Mesodermal cell (in vitro differentiated cells): ENCODE measurements around the gene GRPEL1.
"Not testable (repeated sequence)": the region's sequence is repeated elsewhere in the genome, so short reads cannot be mapped to it uniquely, and the experiment has no call there.

ENCODE experiments used
- H3K27ac ChIP-seq: 2 replicates; pipeline ENCODE4 v1.7.0; 2013; ENCODE audit warnings: mild to moderate bottlenecking, low read depth, low read length, moderate library complexity; ENCODE audit not compliant: severe bottlenecking
- H3K36me3 ChIP-seq: 2 replicates; pipeline ENCODE4 v1.7.1; 2013; ENCODE audit warnings: mild to moderate bottlenecking, low read length, moderate library complexity; ENCODE audit not compliant: control insufficient read depth, insufficient read depth
- H3K4me1 ChIP-seq: one replicate; pipeline ENCODE4 v1.7.1; 2013; ENCODE audit warnings: mild to moderate bottlenecking, low read length; ENCODE audit not compliant: insufficient read depth, control insufficient read depth, poor library complexity, severe bottlenecking
- H3K4me3 ChIP-seq: 2 replicates; pipeline ENCODE4 v1.7.0; 2013; ENCODE audit warnings: low read length, control low read depth, mild to moderate bottlenecking; ENCODE audit not compliant: insufficient read depth, poor library complexity, severe bottlenecking; ENCODE audit errors: extremely low read depth
- H3K9me3 ChIP-seq: 2 replicates; pipeline ENCODE4 v1.7.1; 2013; ENCODE audit warnings: mild to moderate bottlenecking, low read length, moderate library complexity; ENCODE audit not compliant: control insufficient read depth
- WGBS, 2 experiments: methylation state at CpG; one replicate each; pipeline ENCODE4 v1.1.5; 2013; ENCODE audit warnings: missing lambda C conversion rate in 2 of 2; ENCODE audit not compliant: insufficient coverage in 2 of 2; 5-methylcytosine and 5-hydroxymethylcytosine counted together

Gene GRPEL1

DNA sequence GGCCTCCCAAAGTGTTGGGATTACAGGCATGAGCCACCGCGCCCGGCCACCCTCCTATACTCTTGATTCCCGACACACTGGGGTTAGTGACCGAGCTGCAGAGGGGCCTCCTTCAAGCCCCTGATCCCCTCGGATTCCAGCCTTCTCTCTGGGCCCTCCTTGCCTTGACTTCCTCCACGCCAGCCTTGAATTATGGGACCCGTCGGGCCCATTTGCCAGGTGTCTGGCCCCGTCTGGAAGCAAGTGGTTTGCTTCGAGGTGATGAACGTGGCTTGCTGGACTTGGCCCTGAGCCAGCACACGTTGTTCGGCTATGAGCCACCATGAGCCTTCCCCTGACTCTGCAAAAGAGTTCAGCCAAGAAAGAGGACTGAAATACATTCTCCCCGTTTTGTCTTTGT is 37.4 kb upstream of the GRPEL1 start:
- Histone ChIP-seq H3K4me1 (no peaks in the 10 kb centered on the region), H3K4me3 (no peak overlapping the region), H3K9me3 (no peaks in the 10 kb centered on the region), H3K36me3 (no peaks in the 10 kb centered on the region), H3K27ac (no peak overlapping the region)
- WGBS, 2 experiments: 92 to 95% methylated on average over 14 to 15 of the region's 15 CpGs

DNA sequence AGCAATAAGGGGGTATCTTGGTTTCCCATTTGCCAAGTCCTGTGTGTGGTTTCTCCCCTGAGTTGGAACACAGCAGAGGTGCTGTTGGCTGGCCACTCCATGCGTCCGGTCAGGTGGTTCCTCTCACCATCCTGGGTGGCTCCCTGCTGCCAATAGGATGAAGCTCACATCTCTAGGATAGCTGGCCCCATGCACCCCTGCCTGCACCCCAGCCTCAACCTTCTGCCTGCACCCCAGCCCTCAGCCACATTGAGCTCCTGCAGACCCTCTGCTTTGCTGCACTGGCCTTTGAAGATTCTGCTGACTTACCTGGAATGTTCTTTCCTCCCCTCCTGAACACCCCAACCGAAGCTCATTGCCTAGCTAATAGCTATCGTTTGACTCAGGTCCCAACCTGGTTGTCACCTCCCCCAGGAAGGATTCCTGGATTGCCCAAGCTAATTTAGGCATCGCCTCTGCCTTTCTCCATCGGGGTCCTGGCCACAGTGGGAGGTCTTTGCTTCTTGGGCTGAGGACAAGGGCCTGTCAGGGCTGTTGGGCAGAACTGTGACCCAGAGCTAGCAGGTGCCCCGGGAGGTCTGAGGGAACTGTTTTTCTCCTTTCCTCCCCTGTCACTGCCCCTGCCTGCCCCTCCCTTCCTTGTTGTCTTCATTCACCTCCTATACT is 36.6 kb upstream of the GRPEL1 start:
- 77 to 87% methylated on average over 6 to 7 of the region's 7 CpGs for WGBS, 2 experiments
- Histone ChIP-seq H3K27ac (no peak overlapping the region), H3K36me3 (no peaks in the 10 kb centered on the region), H3K9me3 (no peaks in the 10 kb centered on the region), H3K4me1 (no peaks in the 10 kb centered on the region), H3K4me3 (no peak overlapping the region)

DNA sequence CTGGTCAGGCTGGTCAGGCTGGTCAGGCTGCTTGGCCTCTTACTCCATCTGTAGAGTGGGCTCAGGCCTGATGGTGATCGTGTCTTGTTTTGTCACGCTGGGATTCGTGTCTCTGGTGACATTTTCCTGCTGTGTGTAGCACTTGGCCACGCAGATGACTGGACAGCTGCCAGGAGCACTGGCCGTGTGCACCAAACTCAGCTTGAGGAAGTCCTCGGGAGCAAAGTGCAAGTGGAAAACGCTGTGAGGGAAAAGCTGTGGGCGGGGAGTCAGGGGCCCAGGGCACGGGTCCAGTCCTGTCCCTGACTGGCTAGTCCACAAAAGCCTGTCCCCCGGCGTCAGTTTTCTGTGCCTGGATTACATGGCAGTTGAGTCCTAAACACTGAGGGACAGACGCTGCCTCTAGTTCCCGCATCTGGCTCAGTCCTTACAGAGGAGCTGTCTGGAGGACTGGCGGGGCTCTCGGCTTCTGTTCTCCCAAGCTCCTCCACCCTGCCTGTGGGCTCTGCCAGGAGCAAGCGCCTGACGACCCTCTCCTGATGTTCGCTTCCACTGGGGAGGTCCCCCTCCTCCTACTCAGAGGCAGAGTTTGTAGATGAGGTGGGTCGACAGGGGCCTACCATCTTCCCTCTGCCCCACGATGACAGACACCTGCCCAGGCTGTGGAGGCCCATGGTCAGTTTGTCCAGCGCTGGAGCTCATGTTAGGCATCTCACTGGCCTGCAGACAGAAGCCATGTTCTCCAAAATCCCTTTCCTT is 35.9 kb upstream of the GRPEL1 start:
- Histone ChIP-seq H3K36me3 (no peaks in the 10 kb centered on the region), H3K4me1 (no peaks in the 10 kb centered on the region), H3K4me3 (peak overlapping the region; percentile 55), H3K9me3 (no peaks in the 10 kb centered on the region), H3K27ac (no peak overlapping the region)
- WGBS, 2 experiments: 69 to 71% methylated on average over 16 to 17 of the region's 21 CpGs

DNA sequence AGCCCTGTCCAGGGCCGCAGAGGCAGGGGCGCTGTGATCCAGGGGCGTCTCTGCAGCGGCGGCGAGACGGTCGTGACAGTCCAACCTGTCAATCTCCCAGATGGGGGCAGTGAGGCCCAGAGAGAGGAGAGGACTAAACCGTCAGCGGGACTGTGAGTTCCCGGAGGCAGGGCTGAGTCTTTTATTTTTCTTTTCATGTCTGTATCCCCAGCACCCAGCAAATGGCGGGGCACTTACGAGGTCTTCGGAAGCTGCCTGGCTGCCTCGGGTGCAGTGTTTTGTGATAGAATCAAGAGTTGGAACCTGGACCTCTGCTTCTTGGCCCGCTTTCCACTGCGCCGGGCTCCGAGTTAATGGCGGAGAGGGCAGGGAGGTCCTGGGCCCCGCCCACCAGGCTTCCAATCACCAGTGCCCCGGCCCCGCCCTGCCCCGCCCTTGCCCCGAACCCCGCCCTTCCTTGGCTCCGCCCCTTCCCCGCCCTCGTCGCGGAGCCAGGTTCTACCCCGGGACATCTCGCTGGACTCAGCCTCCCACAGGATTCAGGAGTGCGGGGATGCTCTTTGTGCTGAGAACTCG is 35.3 kb upstream of the GRPEL1 start:
- H3K27ac ChIP-seq: no peak overlapping the region
- H3K4me1 ChIP-seq: no peaks in the 10 kb centered on the region
- WGBS, 2 experiments: 2 to 3% methylated on average over 26 of the region's 35 CpGs
- no peaks in the 10 kb centered on the region for H3K9me3 ChIP-seq
- H3K4me3 ChIP-seq: peak overlapping the region; percentile 55
- H3K36me3 ChIP-seq: no peaks in the 10 kb centered on the region

DNA sequence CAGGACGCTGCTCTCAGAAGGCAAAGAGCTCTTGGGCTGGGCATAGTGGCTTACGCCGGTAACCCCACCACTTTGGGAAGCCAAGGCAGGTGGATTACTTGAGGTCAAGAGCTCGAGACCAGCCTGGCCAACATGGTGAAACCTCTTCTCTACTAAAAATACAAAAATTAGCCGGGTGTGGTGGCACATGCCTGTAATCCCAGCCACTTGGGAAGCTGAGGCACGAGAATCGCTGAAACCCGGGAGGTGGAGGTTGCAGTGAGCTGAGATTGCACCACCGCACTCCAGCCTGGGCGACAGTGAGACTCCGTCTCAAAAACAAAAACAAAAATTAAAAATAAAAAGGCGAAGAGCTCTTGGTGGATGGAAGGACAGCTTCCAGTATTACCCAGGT is 34.6 kb upstream of the GRPEL1 start:
- not testable (repeated sequence) for H3K36me3 ChIP-seq, H3K27ac ChIP-seq, H3K4me1 ChIP-seq, H3K9me3 ChIP-seq
- peak overlapping the region; percentile 55 for H3K4me3 ChIP-seq
- WGBS, 2 experiments: 75 to 86% methylated on average over 9 of the region's 12 CpGs

DNA sequence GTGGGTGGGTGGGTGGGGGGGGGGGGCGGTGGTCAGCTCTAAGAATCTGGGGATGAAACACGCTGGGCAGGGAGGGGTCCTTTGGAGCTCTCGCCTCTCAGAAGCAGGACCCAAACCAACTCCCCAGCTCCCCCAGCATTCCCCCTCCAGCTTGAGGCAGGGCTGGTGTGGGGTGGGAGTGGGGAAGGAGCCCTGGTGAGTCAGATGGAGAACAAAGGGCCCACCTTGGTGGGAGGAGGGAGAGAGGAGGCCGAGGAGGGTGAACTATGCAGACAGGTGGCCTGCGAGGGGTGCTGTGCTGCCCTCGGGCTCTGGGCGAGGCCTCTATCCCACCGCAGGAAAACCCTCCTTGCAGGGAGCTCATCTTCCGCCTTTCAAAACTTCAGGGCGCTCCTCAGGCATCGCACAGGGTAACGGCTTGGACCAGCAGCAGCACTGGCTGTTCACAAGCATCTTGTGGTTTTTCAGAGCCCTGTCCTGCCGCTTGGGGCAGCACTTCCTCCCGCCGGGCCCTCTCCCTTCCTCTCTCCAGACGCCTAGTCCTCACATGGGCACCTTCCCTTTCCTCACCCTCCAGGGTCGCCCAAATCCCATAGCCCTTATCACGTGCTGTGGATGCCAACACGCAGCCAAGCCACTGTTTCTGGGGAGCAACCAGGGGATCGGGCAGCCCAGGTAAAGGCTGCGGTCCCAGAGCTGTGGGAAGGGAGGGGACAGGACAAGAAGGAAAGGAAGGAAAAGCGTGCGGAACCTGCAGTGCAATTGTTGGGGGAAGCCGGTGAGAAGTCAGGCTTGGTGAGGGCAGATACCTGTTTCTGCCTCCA is 34.0 kb upstream of the GRPEL1 start:
- H3K27ac ChIP-seq: no peak overlapping the region
- H3K4me3 ChIP-seq: no peak overlapping the region

DNA sequence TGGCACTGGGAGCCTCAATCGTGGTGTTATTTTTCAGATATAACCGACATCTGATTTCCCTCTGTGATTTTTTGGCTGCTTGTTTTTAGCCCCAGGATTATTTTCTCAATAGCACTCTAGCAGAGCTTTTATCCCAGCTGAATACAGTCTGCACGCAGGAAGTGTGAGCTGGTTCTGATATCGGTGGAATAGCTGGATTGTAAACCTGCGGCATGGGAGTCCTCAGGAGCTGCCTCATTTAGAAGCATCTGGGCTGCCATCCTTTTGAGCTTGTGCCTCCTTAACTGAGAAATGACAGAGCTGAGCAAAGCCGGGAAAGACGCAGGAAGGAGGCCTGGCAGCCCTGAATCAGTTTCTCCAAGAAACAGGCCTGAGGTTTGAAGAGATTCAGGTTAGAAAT is 28.4 kb upstream of the GRPEL1 start:
- Histone ChIP-seq H3K36me3 (no peaks in the 10 kb centered on the region), H3K27ac (no peak overlapping the region), H3K9me3 (no peaks in the 10 kb centered on the region), H3K4me3 (no peak overlapping the region), H3K4me1 (no peaks in the 10 kb centered on the region)
- WGBS, 2 experiments: 83 to 96% methylated on average over 7 of the region's 7 CpGs

More for the DNA sequence above, 34.0 kb upstream of the GRPEL1 start:
- no peaks in the 10 kb centered on the region for H3K9me3 ChIP-seq
- no peaks in the 10 kb centered on the region for H3K36me3 ChIP-seq
- 23 to 24% methylated on average over 14 to 20 of the region's 24 CpGs for WGBS, 2 experiments
- H3K4me1 ChIP-seq: no peaks in the 10 kb centered on the region

DNA sequence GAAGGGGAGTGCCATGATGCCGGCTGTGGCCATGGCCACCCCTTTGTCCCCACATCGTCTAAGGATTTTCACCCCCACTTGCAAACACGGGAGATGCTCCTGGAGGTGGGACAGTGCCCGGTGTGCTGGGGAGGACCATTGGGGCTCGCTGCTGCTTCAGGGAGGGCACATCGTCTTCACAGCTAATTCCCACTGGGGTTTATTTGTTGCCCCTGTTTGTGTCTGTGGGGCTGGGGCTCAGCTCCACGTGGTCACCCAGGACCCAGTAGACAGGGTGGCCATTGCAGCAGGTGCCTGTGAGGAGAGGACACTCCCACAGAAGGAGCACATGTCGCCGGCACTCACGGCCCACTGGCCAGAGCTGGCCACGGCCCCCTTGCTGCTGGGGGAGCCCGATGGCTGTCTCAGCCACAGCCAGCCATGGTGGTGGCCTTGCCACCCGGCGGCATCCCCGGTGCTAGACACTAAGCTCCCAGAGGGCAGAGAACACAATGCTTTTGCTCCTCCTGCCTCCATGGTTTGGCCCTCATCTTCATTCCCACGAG is 27.8 kb upstream of the GRPEL1 start:
- H3K4me1 ChIP-seq: no peaks in the 10 kb centered on the region
- no peak overlapping the region for H3K4me3 ChIP-seq
- H3K27ac ChIP-seq: no peak overlapping the region
- 86 to 88% methylated on average over 12 to 16 of the region's 16 CpGs for WGBS, 2 experiments
- no peaks in the 10 kb centered on the region for H3K9me3 ChIP-seq
- H3K36me3 ChIP-seq: no peaks in the 10 kb centered on the region

DNA sequence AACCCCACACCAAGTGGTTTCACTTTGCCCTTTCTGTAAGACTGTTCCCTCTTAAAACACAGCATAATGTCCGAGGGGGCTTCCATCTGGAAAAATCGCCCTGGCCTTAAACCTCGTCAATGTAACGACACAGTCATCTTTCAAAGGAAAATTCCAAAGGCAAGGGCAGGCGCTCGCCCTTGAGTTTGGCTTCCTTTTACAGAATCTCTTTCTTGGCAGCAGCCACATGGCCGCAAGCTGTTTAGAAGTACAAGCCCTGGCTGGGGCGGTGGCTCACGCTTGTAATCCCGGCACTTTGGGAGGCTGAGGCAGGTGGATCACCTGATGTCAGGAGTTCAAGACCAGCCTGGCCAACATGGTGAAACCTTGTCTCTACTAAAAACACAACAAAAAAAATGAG is 27.1 kb upstream of the GRPEL1 start:
- H3K4me3 ChIP-seq: no peak overlapping the region

DNA sequence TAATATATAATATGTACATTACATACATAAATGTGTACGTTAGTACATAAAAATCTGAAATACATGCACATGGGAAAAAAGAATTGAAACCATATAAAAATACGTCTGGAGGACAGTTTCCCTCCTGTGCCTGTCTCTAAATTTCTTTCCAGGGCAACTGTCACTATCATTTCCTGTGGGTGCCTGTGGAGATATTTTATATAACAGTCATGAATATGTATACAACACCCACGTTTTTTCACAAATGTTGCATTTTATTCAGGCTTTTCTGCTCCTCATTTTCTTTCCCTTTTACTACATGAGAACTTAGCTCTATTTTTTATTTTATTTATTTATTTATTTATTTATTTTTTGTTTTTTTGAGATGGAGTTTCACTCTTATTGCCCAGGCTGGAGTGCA is 24.2 kb upstream of the GRPEL1 start:
- H3K36me3 ChIP-seq: no peaks in the 10 kb centered on the region
- H3K9me3 ChIP-seq: no peaks in the 10 kb centered on the region
- H3K27ac ChIP-seq: no peak overlapping the region
- no peak overlapping the region for H3K4me3 ChIP-seq
- no peaks in the 10 kb centered on the region for H3K4me1 ChIP-seq
- 60% methylated on average over 1 of the region's 3 CpGs; no CpG with 5 or more reads in 1 of the 2 experiments for WGBS, 2 experiments

More for the DNA sequence above, 27.1 kb upstream of the GRPEL1 start:
- no peak overlapping the region for H3K27ac ChIP-seq
- no peaks in the 10 kb centered on the region for H3K9me3 ChIP-seq
- no peaks in the 10 kb centered on the region for H3K4me1 ChIP-seq
- WGBS, 2 experiments: 88 to 93% methylated on average over 10 of the region's 10 CpGs
- H3K36me3 ChIP-seq: no peaks in the 10 kb centered on the region
